IMR-90 (cell line): ENCODE results near the gene MRC1. TPM values are rescaled to one million over a fixed set of nuclear protein-coding genes. Genes with fewer than 3 reads are reported as not detected.

ENCODE experiments used
- ATAC-seq: fragments of 200-7000 bp; cut with Tn5 transposase; 2 replicates; pipeline ENCODE4 v1.9.1; 2020; ENCODE audit warnings: low read depth, mild to moderate bottlenecking, moderate library complexity
- BruUV-seq: library from RNA; stranded (reverse); fragments of 400-500 nt; replicated peaks from 2 replicates; lab custom pipeline; 2021; lab: Mats Ljungman, UMichigan
- CTCF ChIA-PET: fragments of 300-600 bp; formaldehyde crosslinking; extraction: SDS; loops from one replicate; lab custom pipeline; 2021; ENCODE audit warnings: antibody characterized with exemption; lab: Yijun Ruan, JAX
- POLR2A ChIA-PET: fragments of 300-600 bp; sonication (Branson Sonifier 250); formaldehyde crosslinking; loops from one replicate; lab custom pipeline; 2022; ENCODE audit warnings: antibody characterized with exemption; ENCODE audit not compliant: unreplicated experiment; lab: Charles Lee
- DNase-seq: peaks from one replicate; pipeline ENCODE4 v3.0.0; 2013
- H2AFZ ChIP-seq: replicated peaks from 2 replicates; pipeline ENCODE3; 2013; ENCODE audit warnings: low read length, mild to moderate bottlenecking; ENCODE audit not compliant: poor library complexity
- H2AK5ac ChIP-seq: 2 replicates; pipeline ENCODE4 v1.6.1; 2013; ENCODE audit warnings: low read depth, low read length, inconsistent platforms
- H2AK9ac ChIP-seq: replicated peaks from 2 replicates; pipeline ENCODE3; 2013; ENCODE audit warnings: mild to moderate bottlenecking, low read depth, low read length, moderate library complexity; ENCODE audit not compliant: poor library complexity
- H2BK120ac ChIP-seq: 2 replicates; pipeline ENCODE4 v1.6.1; 2013; ENCODE audit warnings: low read depth, low read length, inconsistent platforms
- H2BK15ac ChIP-seq: 3 replicates; pipeline ENCODE4 v1.6.1; 2013; ENCODE audit warnings: low read depth, low read length, inconsistent platforms
- H2BK20ac ChIP-seq: 2 replicates; pipeline ENCODE4 v1.6.1; 2013; ENCODE audit warnings: low read depth, mild to moderate bottlenecking, inconsistent platforms, low read length, moderate library complexity
- H2BK5ac ChIP-seq: 2 replicates; pipeline ENCODE4 v1.6.1; 2013; ENCODE audit warnings: mild to moderate bottlenecking, low read depth, low read length, inconsistent platforms; ENCODE audit not compliant: poor library complexity, severe bottlenecking
- H3K14ac ChIP-seq: replicated peaks from 2 replicates; pipeline ENCODE4 v1.6.1; 2013; ENCODE audit warnings: low read depth, low read length, inconsistent platforms
- H3K18ac ChIP-seq: 2 replicates; pipeline ENCODE4 v1.6.1; 2013; ENCODE audit warnings: low read depth, low read length, control low read depth
- H3K23ac ChIP-seq: 2 replicates; pipeline ENCODE4 v1.6.1; 2013; ENCODE audit warnings: low read depth, low read length, inconsistent platforms
- H3K27ac ChIP-seq: 2 replicates; pipeline ENCODE4 v1.5.1; 2013; ENCODE audit warnings: mild to moderate bottlenecking, control low read depth, low read length; ENCODE audit not compliant: insufficient read depth
- H3K27me3 ChIP-seq: 2 replicates; pipeline ENCODE4 v1.6.1; 2013; ENCODE audit warnings: low read length; ENCODE audit not compliant: control insufficient read depth, insufficient read depth
- H3K36me3 ChIP-seq: 2 replicates; pipeline ENCODE4 v1.6.1; 2013; ENCODE audit warnings: low read length, mixed read lengths; ENCODE audit not compliant: control insufficient read depth, insufficient read depth
- H3K4ac ChIP-seq: 2 replicates; pipeline ENCODE4 v1.6.1; 2013; ENCODE audit warnings: low read depth, low read length, inconsistent platforms
- H3K4me1 ChIP-seq: 2 replicates; pipeline ENCODE4 v1.6.1; 2013; ENCODE audit warnings: low read length, mixed read lengths; ENCODE audit not compliant: control insufficient read depth, insufficient read depth
- H3K4me2 ChIP-seq: 2 replicates; pipeline ENCODE4 v1.6.1; 2013; ENCODE audit warnings: low read depth, mild to moderate bottlenecking, control low read depth, low read length, moderate library complexity
- H3K4me3 ChIP-seq: 2 replicates; pipeline ENCODE4 v1.5.1; 2013; ENCODE audit warnings: low read depth, mild to moderate bottlenecking, control low read depth, low read length, moderate library complexity; ENCODE audit not compliant: insufficient read depth
- H3K56ac ChIP-seq: 2 replicates; pipeline ENCODE4 v1.6.1; 2013; ENCODE audit warnings: low read length, inconsistent platforms; ENCODE audit not compliant: insufficient read depth; ENCODE audit errors: extremely low read depth
- H3K79me1 ChIP-seq, 2 experiments: 2 replicates each; pipeline ENCODE4 v1.6.1; 2013; ENCODE audit warnings: low read length in 2 of 2, inconsistent platforms in 1 of 2, low read depth in 1 of 2
- H3K9ac ChIP-seq: 2 replicates; pipeline ENCODE4 v1.6.1; 2013; ENCODE audit warnings: low read depth, low read length, control low read depth
- H3K9me1 ChIP-seq: 2 replicates; pipeline ENCODE4 v1.6.1; 2013; ENCODE audit warnings: low read length, inconsistent platforms; ENCODE audit not compliant: insufficient read depth
- H3K9me3 ChIP-seq: 2 replicates; pipeline ENCODE4 v1.6.1; 2013; ENCODE audit warnings: low read length; ENCODE audit not compliant: control insufficient read depth, insufficient read depth
- H4K20me1 ChIP-seq: 2 replicates; pipeline ENCODE4 v1.6.1; 2013; ENCODE audit warnings: low read length, inconsistent platforms; ENCODE audit not compliant: insufficient read depth
- H4K5ac ChIP-seq: 2 replicates; pipeline ENCODE4 v1.6.1; 2013; ENCODE audit warnings: mild to moderate bottlenecking, low read depth, low read length, control low read depth
- H4K8ac ChIP-seq, 2 experiments: 2 replicates each; pipeline ENCODE4 v1.6.1; 2013; ENCODE audit warnings: low read depth in 2 of 2, low read length in 2 of 2, control low read depth in 1 of 2, inconsistent platforms in 1 of 2
- H4K91ac ChIP-seq: 2 replicates; pipeline ENCODE4 v1.6.1; 2013; ENCODE audit warnings: low read depth, low read length, inconsistent platforms; ENCODE audit not compliant: insufficient read depth
- CEBPB ChIP-seq: IDR thresholded peaks from 2 replicates; pipeline ENCODE4 v1.6.1; 2012; ENCODE audit warnings: low read depth, low read length, improper control_type of control experiment
- MAZ ChIP-seq: IDR thresholded peaks from 2 replicates; pipeline ENCODE4 v1.6.1; 2012; ENCODE audit warnings: low read depth, mild to moderate bottlenecking, low read length, improper control_type of control experiment, moderate library complexity, borderline replicate concordance
- POLR2A ChIP-seq: IDR thresholded peaks from 2 replicates; pipeline ENCODE4 v1.6.1; 2012; ENCODE audit warnings: mild to moderate bottlenecking, low read depth, low read length
- RAD21 ChIP-seq: IDR thresholded peaks from 2 replicates; pipeline ENCODE4 v1.6.1; 2012; ENCODE audit warnings: low read length, improper control_type of control experiment
- RFX5 ChIP-seq: IDR thresholded peaks from 2 replicates; pipeline ENCODE4 v1.8.0; 2012; ENCODE audit warnings: low read depth, mild to moderate bottlenecking, low read length, moderate library complexity
- SMC3 ChIP-seq: fragments of 150-350 bp; IDR thresholded peaks from 2 replicates; pipeline ENCODE4 v1.6.1; 2016; ENCODE audit warnings: low read depth, mild to moderate bottlenecking, antibody characterized with exemption, low read length, moderate library complexity
- USF2 ChIP-seq: fragments of 150-350 bp; IDR thresholded peaks from 2 replicates; pipeline ENCODE4 v1.6.1; 2017; ENCODE audit warnings: mild to moderate bottlenecking, antibody characterized with exemption, low read length, low read depth
- WGBS, 2 experiments: methylation state at CpG; one replicate each; pipeline versions ENCODE4 v1.1.5 to v1.1.7; 2013; ENCODE audit warnings: missing lambda C conversion rate in 2 of 2; ENCODE audit not compliant: insufficient read length in 1 of 2; ENCODE audit errors: extremely low coverage in 2 of 2; 5-methylcytosine and 5-hydroxymethylcytosine counted together
- dilution Hi-C: fragments of 300-500 bp; cut with HindIII; formaldehyde crosslinking; loops from one replicate; pipeline ENCODE4 v1.14.3; 2018; ENCODE audit warnings: low sequenced_read_pairs; ENCODE audit not compliant: unreplicated experiment
- in situ Hi-C: fragments of 300-500 bp; cut with MboI; formaldehyde crosslinking; loops from 3 replicates; pipeline ENCODE4 v1.14.3; 2019; ENCODE audit warnings: low sequenced_read_pairs, inconsistent platforms, mixed read lengths
- intact Hi-C: fragments of 100-400 bp; cut with micrococcal nuclease; formaldehyde crosslinking; loops from 2 replicates; pipeline ENCODE4 v1.10.0; 2022
- polyA plus RNA-seq, 3 experiments: library from polyadenylated mRNA; depleted of rRNA; stranded (reverse); fragments of >200 nt; gene quantifications; 2 replicates each; pipeline ENCODE4 v1.2.3, GENCODE V29; 2012; ENCODE audit warnings: low replicate concordance in 1 of 3
- total RNA-seq: library from RNA; depleted of rRNA; stranded (reverse); fragments of >200 nt; gene quantifications from 2 replicates; pipeline ENCODE4 v1.2.3, GENCODE V29; 2012

MRC1 gene
- total and polyA plus RNA-seq, 2 of the 4 experiments (the other 2 are of a cell fraction), result not detected

GRCh38 chr10:17865351-17865750, 56.2 kb downstream of the MRC1 start:
- intact Hi-C loops, result no loop called here
- H2AK5ac ChIP-seq, result no peak overlapping the region
- ATAC-seq, result no peak
- H3K23ac ChIP-seq, result no peak overlapping the region
- no peak overlapping the region for H4K5ac ChIP-seq
- H3K56ac ChIP-seq, result no peak overlapping the region
- in situ Hi-C loops, result no loop called here
- H3K36me3 ChIP-seq, result no peaks in the 10 kb centered on the region
- no peaks in the 10 kb centered on the region for H3K79me1 ChIP-seq
- H4K8ac ChIP-seq, result no peak overlapping the region
- no CpG with 5 or more reads among the region's 3 CpGs for WGBS, 2 experiments
- no peak overlapping the region for H2BK120ac ChIP-seq
- no peak overlapping the region for H2AK9ac ChIP-seq
- no peaks in the 10 kb centered on the region for H4K20me1 ChIP-seq
- no peak overlapping the region for H2AFZ ChIP-seq
- no TSS peak for BruUV-seq
- no peaks in the 10 kb centered on the region for H3K9me1 ChIP-seq
- H3K27ac ChIP-seq, result no peak overlapping the region
- no peak overlapping the region for H3K4me3 ChIP-seq
- no peak overlapping the region for H2BK5ac ChIP-seq
- no peak overlapping the region for H3K18ac ChIP-seq
- no peak overlapping the region for H3K9ac ChIP-seq
- dilution Hi-C loops, result no loop called here
- no peak overlapping the region for H2BK15ac ChIP-seq
- POLR2A ChIA-PET, result no interaction called here
- H3K4ac ChIP-seq, result no peak overlapping the region
- H4K91ac ChIP-seq, result no peak overlapping the region
- no peaks in the 10 kb centered on the region for H3K9me3 ChIP-seq
- no peak overlapping the region for H3K4me2 ChIP-seq
- no peaks in the 10 kb centered on the region for H3K4me1 ChIP-seq
- no peak overlapping the region for H2BK20ac ChIP-seq
- peaks cover 25% of the 10 kb centered on the region for H3K27me3 ChIP-seq
- DNase-seq, result no peak
- TF ChIP-seq CEBPB (no peak), MAZ (no peak), POLR2A (no peak), RAD21 (no peak), SMC3 (no peak), RFX5 (no peak), USF2 (no peak)
- CTCF ChIA-PET, result interaction anchor here (0.6 kb wide), 1 partner anchor 28 kb away, joined by 7 read pairs; no protein-coding TSS in a partner anchor
- H3K14ac ChIP-seq, result no peak overlapping the region
